Measurements from ENCODE around the gene GALNT17.

GALNT17 gene

DNA sequence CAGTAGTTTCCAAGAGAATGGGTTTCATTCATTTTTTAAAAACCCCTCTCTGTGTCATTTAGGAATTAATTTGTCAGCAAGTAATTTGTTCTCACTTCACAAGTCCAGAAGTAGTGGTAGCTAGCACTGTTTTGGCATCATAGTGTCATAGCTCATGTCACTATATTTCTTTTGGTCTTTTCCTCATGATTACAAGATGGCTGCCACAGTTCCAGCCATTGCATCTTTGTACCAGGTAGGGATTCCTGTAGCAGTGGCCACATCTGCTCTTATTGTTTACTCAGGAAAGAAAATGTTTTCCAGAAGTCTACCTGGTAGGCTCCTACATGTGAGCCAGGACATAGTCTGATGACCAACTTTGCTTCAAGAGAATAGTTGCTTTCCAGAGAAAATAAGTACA is 16.2 kb downstream of the GALNT17 start:
- TF ChIP-seq EZH2phosphoT487 (IDR thresholded peaks at IDR 0.05; ENCODE audit: low read length) (no peak), EZH2 (optimal IDR thresholded peaks at IDR 0.05; ENCODE audit: low read depth, low read length) (no peak)
- TF ChIP-seq, protein P1, sequence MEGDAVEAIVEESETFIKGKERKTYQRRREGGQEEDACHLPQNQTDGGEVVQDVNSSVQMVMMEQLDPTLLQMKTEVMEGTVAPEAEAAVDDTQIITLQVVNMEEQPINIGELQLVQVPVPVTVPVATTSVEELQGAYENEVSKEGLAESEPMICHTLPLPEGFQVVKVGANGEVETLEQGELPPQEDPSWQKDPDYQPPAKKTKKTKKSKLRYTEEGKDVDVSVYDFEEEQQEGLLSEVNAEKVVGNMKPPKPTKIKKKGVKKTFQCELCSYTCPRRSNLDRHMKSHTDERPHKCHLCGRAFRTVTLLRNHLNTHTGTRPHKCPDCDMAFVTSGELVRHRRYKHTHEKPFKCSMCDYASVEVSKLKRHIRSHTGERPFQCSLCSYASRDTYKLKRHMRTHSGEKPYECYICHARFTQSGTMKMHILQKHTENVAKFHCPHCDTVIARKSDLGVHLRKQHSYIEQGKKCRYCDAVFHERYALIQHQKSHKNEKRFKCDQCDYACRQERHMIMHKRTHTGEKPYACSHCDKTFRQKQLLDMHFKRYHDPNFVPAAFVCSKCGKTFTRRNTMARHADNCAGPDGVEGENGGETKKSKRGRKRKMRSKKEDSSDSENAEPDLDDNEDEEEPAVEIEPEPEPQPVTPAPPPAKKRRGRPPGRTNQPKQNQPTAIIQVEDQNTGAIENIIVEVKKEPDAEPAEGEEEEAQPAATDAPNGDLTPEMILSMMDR (IDR thresholded peaks at IDR 0.05; ENCODE audit: low read length): no peak
- Histone ChIP-seq H3K79me2 (ENCODE audit: low read length) (no peaks in the 10 kb centered on the region), H3K9me3 (replicated peaks; ENCODE audit: insufficient read depth, low read length) (no peaks in the 10 kb centered on the region; the same call in 1 of the 2 replicates), H3K9me2 (replicated peaks; ENCODE audit: insufficient read depth, low read length) (no peaks in the 10 kb centered on the region), H3K4me2 (ENCODE audit: low read depth, low read length) (no peak overlapping the region), H3F3A (ENCODE audit: insufficient read depth, low read length) (no peaks in the 10 kb centered on the region), H3K36me3 (replicated peaks; ENCODE audit: insufficient read depth, low read length) (no peaks in the 10 kb centered on the region), H3K9ac (ENCODE audit: low read length) (no peak overlapping the region), H3K27me3 (replicated peaks; ENCODE audit: insufficient read depth, low read length) (no peaks in the 10 kb centered on the region), H4K20me1 (ENCODE audit: insufficient read depth, low read length) (no peaks in the 10 kb centered on the region), H3K27ac (ENCODE audit: low read length) (no peak overlapping the region), H3K4me1 (ENCODE audit: low read length) (no peaks in the 10 kb centered on the region), H3K4me3 (ENCODE audit: low read length) (no peak overlapping the region), H2AFZ (ENCODE audit: low read length) (no peak overlapping the region)
- no peak for DNase-seq

DNA sequence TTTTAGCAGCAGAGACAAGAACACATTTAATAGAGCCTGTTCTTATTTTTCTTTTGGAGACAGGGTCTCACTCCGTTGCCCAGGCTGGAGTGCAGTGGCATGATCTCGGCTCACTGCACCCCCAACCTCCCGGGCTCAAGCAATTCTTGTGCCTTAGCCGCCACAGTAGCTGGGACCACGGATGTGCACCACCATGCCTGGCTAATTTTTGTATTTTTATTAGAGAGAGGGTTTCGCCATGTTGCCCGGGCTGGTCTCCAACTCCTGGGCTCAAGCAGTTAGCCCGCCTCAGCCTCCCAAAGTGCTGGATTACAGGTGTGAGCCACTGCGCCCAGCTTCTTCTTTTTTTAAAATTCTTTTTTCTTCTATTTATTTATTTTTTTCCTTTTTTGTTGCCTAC is 23.3 kb downstream of the GALNT17 start:
- Histone ChIP-seq H3K36me3 (replicated peaks; ENCODE audit: insufficient read depth, low read length) (no peaks in the 10 kb centered on the region), H4K20me1 (ENCODE audit: insufficient read depth, low read length) (no peaks in the 10 kb centered on the region), H3K27me3 (replicated peaks; ENCODE audit: insufficient read depth, low read length) (no peaks in the 10 kb centered on the region), H3K4me2 (ENCODE audit: low read depth, low read length) (no peak overlapping the region), H2AFZ (ENCODE audit: low read length) (no peak overlapping the region), H3K4me1 (ENCODE audit: low read length) (no peaks in the 10 kb centered on the region), H3K79me2 (ENCODE audit: low read length) (no peaks in the 10 kb centered on the region), H3K4me3 (ENCODE audit: low read length) (no peak overlapping the region), H3K9me2 (replicated peaks; ENCODE audit: insufficient read depth, low read length) (no peaks in the 10 kb centered on the region), H3K27ac (ENCODE audit: low read length) (no peak overlapping the region), H3F3A (ENCODE audit: insufficient read depth, low read length) (no peaks in the 10 kb centered on the region), H3K9me3 (replicated peaks; ENCODE audit: insufficient read depth, low read length) (no peaks in the 10 kb centered on the region), H3K9ac (ENCODE audit: low read length) (no peak overlapping the region)
- TF ChIP-seq, protein P1 (IDR thresholded peaks at IDR 0.05; ENCODE audit: low read length): no peak
- TF ChIP-seq EZH2 (optimal IDR thresholded peaks at IDR 0.05; ENCODE audit: low read depth, low read length) (no peak), EZH2phosphoT487 (IDR thresholded peaks at IDR 0.05; ENCODE audit: low read length) (no peak)
- no peak for DNase-seq

DNA sequence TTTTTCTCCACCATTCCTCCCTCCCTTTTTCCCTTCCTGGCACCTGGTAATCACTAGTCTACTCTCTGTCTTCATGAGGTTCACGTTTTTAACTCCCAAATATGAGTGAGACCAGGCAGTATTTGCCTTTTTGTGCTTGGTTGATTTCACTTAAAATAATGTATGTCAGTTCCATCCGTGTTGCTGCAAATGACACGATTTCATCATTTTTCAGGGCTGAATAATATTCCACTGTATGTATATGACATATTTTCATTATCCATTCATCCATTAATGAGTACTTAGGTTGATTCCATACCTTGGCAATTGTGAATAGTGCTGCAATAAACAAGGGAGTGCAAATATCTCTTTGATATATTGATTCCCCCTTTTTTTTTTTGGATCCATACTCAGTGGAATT is 25.8 kb downstream of the GALNT17 start:
- H4K20me1 ChIP-seq (ENCODE audit: insufficient read depth, low read length): no peaks in the 10 kb centered on the region
- H3K9me2 ChIP-seq (replicated peaks; ENCODE audit: insufficient read depth, low read length): no peaks in the 10 kb centered on the region
- no peaks in the 10 kb centered on the region for H3K4me1 ChIP-seq (ENCODE audit: low read length)
- no peak for DNase-seq
- H3K27ac ChIP-seq (ENCODE audit: low read length): no peak overlapping the region
- no peak overlapping the region for H3K9ac ChIP-seq (ENCODE audit: low read length)
- no peaks in the 10 kb centered on the region for H3K79me2 ChIP-seq (ENCODE audit: low read length)
- H3K9me3 ChIP-seq (replicated peaks; ENCODE audit: insufficient read depth, low read length): no peaks in the 10 kb centered on the region
- TF ChIP-seq EZH2 (optimal IDR thresholded peaks at IDR 0.05; ENCODE audit: low read depth, low read length) (no peak), EZH2phosphoT487 (IDR thresholded peaks at IDR 0.05; ENCODE audit: low read length) (no peak)
- TF ChIP-seq, protein P1 (IDR thresholded peaks at IDR 0.05; ENCODE audit: low read length): no peak
- H3F3A ChIP-seq (ENCODE audit: insufficient read depth, low read length): no peaks in the 10 kb centered on the region
- H3K4me3 ChIP-seq (ENCODE audit: low read length): no peak overlapping the region
- H3K27me3 ChIP-seq (replicated peaks; ENCODE audit: insufficient read depth, low read length): no peaks in the 10 kb centered on the region
- no peak overlapping the region for H2AFZ ChIP-seq (ENCODE audit: low read length)
- no peak overlapping the region for H3K4me2 ChIP-seq (ENCODE audit: low read depth, low read length)
- no peaks in the 10 kb centered on the region for H3K36me3 ChIP-seq (replicated peaks; ENCODE audit: insufficient read depth, low read length)
